Loucy (cell line): ENCODE results near the gene IGFBP1.
"Not testable (repeated sequence)": the region's sequence is repeated elsewhere in the genome, so short reads cannot be mapped to it uniquely, and the experiment has no call there.

Experiments used
- H2AFZ ChIP-seq: fragments of 200-600 bp; sonication (generic); 2 replicates; pipeline ENCODE4 v1.6.0; 2016; ENCODE audit warnings: antibody characterized with exemption, mild to moderate bottlenecking, low read length, moderate library complexity
- H3F3A ChIP-seq: fragments of 200-600 bp; 2 replicates; pipeline ENCODE4 v1.6.0; 2016; ENCODE audit warnings: antibody characterized with exemption, low read depth, mild to moderate bottlenecking
- H3K27me3 ChIP-seq: fragments of 200-600 bp; sonication (generic); 2 replicates; pipeline ENCODE4 v1.6.1; 2014; ENCODE audit warnings: low read length, mild to moderate bottlenecking; ENCODE audit not compliant: insufficient read depth, poor library complexity, severe bottlenecking
- H3K36me3 ChIP-seq: fragments of 200-600 bp; sonication (generic); 2 replicates; pipeline ENCODE4 v1.6.1; 2016; ENCODE audit warnings: low read length; ENCODE audit not compliant: insufficient read depth
- H3K4me1 ChIP-seq: fragments of 200-600 bp; sonication (generic); 2 replicates; pipeline ENCODE4 v1.5.1; 2014; ENCODE audit warnings: low read length, mild to moderate bottlenecking; ENCODE audit not compliant: insufficient read depth, poor library complexity, severe bottlenecking
- H3K4me2 ChIP-seq: fragments of 200-600 bp; sonication (generic); 2 replicates; pipeline ENCODE4 v1.6.0; 2014; ENCODE audit warnings: antibody characterized with exemption, low read length, low read depth, mild to moderate bottlenecking; ENCODE audit not compliant: poor library complexity, severe bottlenecking
- H3K4me3 ChIP-seq: fragments of 200-600 bp; sonication (generic); 2 replicates; pipeline ENCODE4 v1.5.1; 2014; ENCODE audit warnings: low read length, mild to moderate bottlenecking, mixed read lengths; ENCODE audit not compliant: poor library complexity, severe bottlenecking
- H3K79me2 ChIP-seq: fragments of 200-600 bp; sonication (generic); 2 replicates; pipeline ENCODE4 v1.6.1; 2014; ENCODE audit warnings: low read length; ENCODE audit not compliant: insufficient read depth
- H3K9ac ChIP-seq: fragments of 200-600 bp; sonication (generic); 2 replicates; pipeline ENCODE4 v1.6.0; 2014; ENCODE audit warnings: mild to moderate bottlenecking, low read depth, low read length, moderate library complexity; ENCODE audit not compliant: poor library complexity, severe bottlenecking
- H3K9me2 ChIP-seq: fragments of 200-600 bp; sonication (generic); replicated peaks from 2 replicates; pipeline ENCODE4 v1.6.1; 2016; ENCODE audit warnings: low read depth, low read length, mixed read lengths
- H3K9me3 ChIP-seq: fragments of 200-600 bp; sonication (generic); 2 replicates; pipeline ENCODE4 v1.6.1; 2014; ENCODE audit warnings: mild to moderate bottlenecking, antibody characterized with exemption, low read length, low read depth; ENCODE audit not compliant: insufficient read depth
- H4K20me1 ChIP-seq: fragments of 200-600 bp; sonication (generic); 2 replicates; pipeline ENCODE4 v1.6.0; 2014; ENCODE audit warnings: antibody characterized with exemption, low read length, mild to moderate bottlenecking; ENCODE audit not compliant: insufficient read depth, poor library complexity, severe bottlenecking
- EZH2phosphoT487 ChIP-seq: fragments of 200-600 bp; IDR thresholded peaks from 2 replicates; pipeline ENCODE4 v1.6.1; 2018; ENCODE audit warnings: antibody characterized with exemption, mild to moderate bottlenecking, moderate library complexity, borderline replicate concordance
- TF ChIP-seq, protein P1 (sequence below): fragments of 200-600 bp; sonication (generic); conservative IDR thresholded peaks from 2 replicates; pipeline ENCODE4 v1.5.1; 2014; ENCODE audit warnings: mild to moderate bottlenecking, antibody characterized with exemption, low read length

IGFBP1 gene

GRCh38 chr7:45938626-45939302 lies 50.5 kb downstream of the IGFBP1 start:
- Histone ChIP-seq H2AFZ (no peak overlapping the region), H3K9ac (no peak overlapping the region), H3K36me3 (no peaks in the 10 kb centered on the region), H3F3A (no peaks in the 10 kb centered on the region), H3K9me3 (peaks cover 5% of the 10 kb centered on the region; the same call in 1 of the 2 replicates), H3K4me2 (no peak overlapping the region), H3K27me3 (no peaks in the 10 kb centered on the region), H3K79me2 (no peaks in the 10 kb centered on the region), H3K4me1 (no peaks in the 10 kb centered on the region), H3K4me3 (no peak overlapping the region), H3K9me2 (no peaks in the 10 kb centered on the region), H4K20me1 (no peaks in the 10 kb centered on the region)
- no peak for TF ChIP-seq EZH2phosphoT487
- TF ChIP-seq, protein P1, sequence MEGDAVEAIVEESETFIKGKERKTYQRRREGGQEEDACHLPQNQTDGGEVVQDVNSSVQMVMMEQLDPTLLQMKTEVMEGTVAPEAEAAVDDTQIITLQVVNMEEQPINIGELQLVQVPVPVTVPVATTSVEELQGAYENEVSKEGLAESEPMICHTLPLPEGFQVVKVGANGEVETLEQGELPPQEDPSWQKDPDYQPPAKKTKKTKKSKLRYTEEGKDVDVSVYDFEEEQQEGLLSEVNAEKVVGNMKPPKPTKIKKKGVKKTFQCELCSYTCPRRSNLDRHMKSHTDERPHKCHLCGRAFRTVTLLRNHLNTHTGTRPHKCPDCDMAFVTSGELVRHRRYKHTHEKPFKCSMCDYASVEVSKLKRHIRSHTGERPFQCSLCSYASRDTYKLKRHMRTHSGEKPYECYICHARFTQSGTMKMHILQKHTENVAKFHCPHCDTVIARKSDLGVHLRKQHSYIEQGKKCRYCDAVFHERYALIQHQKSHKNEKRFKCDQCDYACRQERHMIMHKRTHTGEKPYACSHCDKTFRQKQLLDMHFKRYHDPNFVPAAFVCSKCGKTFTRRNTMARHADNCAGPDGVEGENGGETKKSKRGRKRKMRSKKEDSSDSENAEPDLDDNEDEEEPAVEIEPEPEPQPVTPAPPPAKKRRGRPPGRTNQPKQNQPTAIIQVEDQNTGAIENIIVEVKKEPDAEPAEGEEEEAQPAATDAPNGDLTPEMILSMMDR = no peak

DNA sequence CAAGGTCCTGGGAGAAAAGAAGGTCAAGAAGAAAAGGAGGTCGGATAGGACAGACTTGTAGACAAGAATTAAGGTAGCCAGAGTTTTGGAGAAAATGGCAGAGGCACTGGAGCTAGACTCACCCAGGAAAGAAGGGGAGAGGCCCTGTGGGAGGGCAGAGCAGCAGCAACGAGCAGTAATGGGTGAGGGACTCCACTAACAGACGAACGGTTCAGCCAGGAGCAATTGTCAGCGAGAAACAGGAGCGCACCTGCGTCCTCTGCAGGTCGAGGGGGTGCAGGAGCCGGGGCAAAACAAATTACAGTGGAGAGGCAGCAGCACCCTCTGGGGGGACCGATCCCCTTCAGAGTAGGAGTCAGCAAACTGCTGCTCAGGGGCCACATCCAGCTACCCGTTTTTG lies 51.3 kb downstream of the IGFBP1 start:
- Histone ChIP-seq H3K36me3 (no peaks in the 10 kb centered on the region), H3K4me2 (no peak overlapping the region), H4K20me1 (no peaks in the 10 kb centered on the region), H3K4me1 (no peaks in the 10 kb centered on the region), H3K27me3 (no peaks in the 10 kb centered on the region), H3F3A (no peaks in the 10 kb centered on the region), H3K79me2 (no peaks in the 10 kb centered on the region), H3K4me3 (no peak overlapping the region), H3K9ac (no peak overlapping the region), H3K9me3 (peaks cover 5% of the 10 kb centered on the region; the same call in 1 of the 2 replicates), H2AFZ (no peak overlapping the region), H3K9me2 (no peaks in the 10 kb centered on the region)
- TF ChIP-seq, protein P1 = no peak
- no peak for TF ChIP-seq EZH2phosphoT487

- not testable (repeated sequence) for H3K4me1 ChIP-seq, H3K36me3 ChIP-seq, H4K20me1 ChIP-seq, H3K9me2 ChIP-seq, H3K4me3 ChIP-seq, H2AFZ ChIP-seq, H3F3A ChIP-seq, H3K79me2 ChIP-seq, H3K4me2 ChIP-seq, H3K27me3 ChIP-seq, H3K9ac ChIP-seq, H3K9me3 ChIP-seq
Measured at GRCh38 chr7:45940237-45940781, 52.0 kb downstream of the IGFBP1 start.

- no peaks in the 10 kb centered on the region for H3K79me2 ChIP-seq
Measured at GRCh38 chr7:45940939-45941338, 52.7 kb downstream of the IGFBP1 start.

More at GRCh38 chr7:45940939-45941338, 52.7 kb downstream of the IGFBP1 start:
- H3K36me3 ChIP-seq = no peaks in the 10 kb centered on the region
- H2AFZ ChIP-seq = no peak overlapping the region
- no peak overlapping the region for H3K4me2 ChIP-seq
- no peak overlapping the region for H3K4me3 ChIP-seq
- no peaks in the 10 kb centered on the region for H4K20me1 ChIP-seq
- H3K27me3 ChIP-seq = no peaks in the 10 kb centered on the region
- H3F3A ChIP-seq = no peaks in the 10 kb centered on the region
- H3K9ac ChIP-seq = no peak overlapping the region
- TF ChIP-seq, protein P1 = no peak
- no peak for TF ChIP-seq EZH2phosphoT487
- H3K9me2 ChIP-seq = no peaks in the 10 kb centered on the region
- no peaks in the 10 kb centered on the region for H3K4me1 ChIP-seq
- 0 out of 2 replicates have a peak, but pooled peaks cover 5% of the 10 kb centered on the region for H3K9me3 ChIP-seq
